ENCODE results near the gene PRKCQ.

Gene PRKCQ

GRCh38 chr10:6426317-6426716 is 153.8 kb downstream of the PRKCQ start:
- no peaks in the 10 kb centered on the region for H3K27me3 ChIP-seq (ENCODE audit: insufficient read depth, low read depth)
- no peak overlapping the region for H3K4me2 ChIP-seq
- H3K9ac ChIP-seq: no peak overlapping the region
- no peaks in the 10 kb centered on the region for H3K79me2 ChIP-seq (ENCODE audit: insufficient read depth, low read depth)
- H3K4me1 ChIP-seq (ENCODE audit: low read depth, poor library complexity, severe bottlenecking): no peaks in the 10 kb centered on the region
- TF ChIP-seq, protein P1, sequence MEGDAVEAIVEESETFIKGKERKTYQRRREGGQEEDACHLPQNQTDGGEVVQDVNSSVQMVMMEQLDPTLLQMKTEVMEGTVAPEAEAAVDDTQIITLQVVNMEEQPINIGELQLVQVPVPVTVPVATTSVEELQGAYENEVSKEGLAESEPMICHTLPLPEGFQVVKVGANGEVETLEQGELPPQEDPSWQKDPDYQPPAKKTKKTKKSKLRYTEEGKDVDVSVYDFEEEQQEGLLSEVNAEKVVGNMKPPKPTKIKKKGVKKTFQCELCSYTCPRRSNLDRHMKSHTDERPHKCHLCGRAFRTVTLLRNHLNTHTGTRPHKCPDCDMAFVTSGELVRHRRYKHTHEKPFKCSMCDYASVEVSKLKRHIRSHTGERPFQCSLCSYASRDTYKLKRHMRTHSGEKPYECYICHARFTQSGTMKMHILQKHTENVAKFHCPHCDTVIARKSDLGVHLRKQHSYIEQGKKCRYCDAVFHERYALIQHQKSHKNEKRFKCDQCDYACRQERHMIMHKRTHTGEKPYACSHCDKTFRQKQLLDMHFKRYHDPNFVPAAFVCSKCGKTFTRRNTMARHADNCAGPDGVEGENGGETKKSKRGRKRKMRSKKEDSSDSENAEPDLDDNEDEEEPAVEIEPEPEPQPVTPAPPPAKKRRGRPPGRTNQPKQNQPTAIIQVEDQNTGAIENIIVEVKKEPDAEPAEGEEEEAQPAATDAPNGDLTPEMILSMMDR (conservative IDR thresholded peaks at IDR 0.05; ENCODE audit: low read depth, low read length): no peak
- H3K27ac ChIP-seq: no peak overlapping the region
- no peak overlapping the region for H3K4me3 ChIP-seq (IDR thresholded peaks at IDR 0.05; ENCODE audit: insufficient read depth, low read depth, low read length)
- no peaks in the 10 kb centered on the region for H4K20me1 ChIP-seq (ENCODE audit: insufficient read depth)
- H2AFZ ChIP-seq (ENCODE audit: low read depth): no peak overlapping the region
- H3K36me3 ChIP-seq (ENCODE audit: insufficient read depth): no peaks in the 10 kb centered on the region

DNA sequence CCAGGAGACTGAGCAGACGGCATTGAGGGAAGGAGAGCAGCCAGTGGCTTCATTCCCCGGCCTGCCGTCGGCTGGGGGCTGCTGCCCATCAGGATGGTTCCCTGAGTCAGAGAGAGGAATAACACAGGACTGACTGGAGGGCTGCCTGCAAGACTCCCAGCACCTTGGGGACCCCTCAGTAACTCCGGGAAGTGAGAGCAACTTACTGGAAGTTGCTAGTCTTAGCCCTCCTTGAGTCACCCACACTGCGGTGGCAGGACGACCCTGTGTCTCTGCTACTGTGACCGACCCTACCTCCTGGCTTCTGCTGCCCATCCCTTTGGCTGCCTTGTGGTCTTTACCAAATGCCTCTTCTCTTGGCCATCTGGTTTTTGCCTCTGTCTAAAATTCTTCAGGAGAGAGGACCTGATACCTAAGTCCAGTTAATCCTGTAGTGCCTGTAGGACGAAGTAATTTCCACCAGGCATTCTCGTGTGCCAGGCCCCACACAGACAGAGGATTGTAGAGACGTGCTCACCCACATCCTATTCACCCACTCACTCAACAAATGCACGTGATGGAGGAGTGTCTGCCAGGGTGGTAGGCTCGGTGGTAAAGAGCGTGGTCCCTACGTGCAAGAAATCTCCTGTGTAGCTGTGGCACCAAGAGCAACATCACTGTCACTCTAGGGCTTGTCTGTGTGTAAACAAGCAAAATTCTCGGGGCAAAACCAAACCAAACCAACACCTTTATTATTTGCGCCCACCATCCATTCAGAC is 156.5 kb downstream of the PRKCQ start:
- Histone ChIP-seq H3K4me2 (no peak overlapping the region), H3K4me3 (IDR thresholded peaks at IDR 0.05; ENCODE audit: insufficient read depth, low read depth, low read length) (no peak overlapping the region), H3K79me2 (ENCODE audit: insufficient read depth, low read depth) (no peaks in the 10 kb centered on the region), H4K20me1 (ENCODE audit: insufficient read depth) (no peaks in the 10 kb centered on the region), H3K27ac (no peak overlapping the region), H2AFZ (ENCODE audit: low read depth) (no peak overlapping the region), H3K9ac (no peak overlapping the region), H3K4me1 (ENCODE audit: low read depth, poor library complexity, severe bottlenecking) (no peaks in the 10 kb centered on the region), H3K36me3 (ENCODE audit: insufficient read depth) (no peaks in the 10 kb centered on the region), H3K27me3 (ENCODE audit: insufficient read depth, low read depth) (no peaks in the 10 kb centered on the region)
- TF ChIP-seq, protein P1 (conservative IDR thresholded peaks at IDR 0.05; ENCODE audit: low read depth, low read length): no peak

DNA sequence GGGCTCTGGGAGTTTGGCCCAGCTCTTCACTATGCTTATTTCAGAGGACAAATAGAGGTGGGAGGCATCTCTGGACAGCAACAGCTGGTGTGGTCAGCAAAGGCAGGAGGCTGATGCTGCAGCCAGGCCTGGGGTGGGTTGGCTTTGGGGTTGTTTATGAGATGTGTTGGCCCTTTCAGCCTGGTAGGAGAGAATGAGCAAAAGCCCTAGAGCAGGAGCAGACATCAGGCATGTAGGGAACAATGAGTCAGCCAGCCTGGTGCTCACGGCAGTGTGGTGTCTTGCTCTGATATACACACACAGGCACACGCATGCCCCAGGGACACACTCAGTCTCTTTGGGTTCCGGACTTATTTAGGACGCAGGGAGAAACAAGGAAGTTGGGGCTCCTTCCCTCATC is 157.1 kb downstream of the PRKCQ start:
- no peaks in the 10 kb centered on the region for H3K4me1 ChIP-seq (ENCODE audit: low read depth, poor library complexity, severe bottlenecking)
- no peaks in the 10 kb centered on the region for H3K27me3 ChIP-seq (ENCODE audit: insufficient read depth, low read depth)
- no peak overlapping the region for H2AFZ ChIP-seq (ENCODE audit: low read depth)
- H3K27ac ChIP-seq: no peak overlapping the region
- no peak overlapping the region for H3K4me2 ChIP-seq
- H3K4me3 ChIP-seq (IDR thresholded peaks at IDR 0.05; ENCODE audit: insufficient read depth, low read depth, low read length): no peak overlapping the region
- H3K9ac ChIP-seq: no peak overlapping the region
- no peaks in the 10 kb centered on the region for H3K79me2 ChIP-seq (ENCODE audit: insufficient read depth, low read depth)
- H3K36me3 ChIP-seq (ENCODE audit: insufficient read depth): no peaks in the 10 kb centered on the region
- TF ChIP-seq, protein P1 (conservative IDR thresholded peaks at IDR 0.05; ENCODE audit: low read depth, low read length): no peak
- H4K20me1 ChIP-seq (ENCODE audit: insufficient read depth): no peaks in the 10 kb centered on the region

- no peak overlapping the region for H2AFZ ChIP-seq (ENCODE audit: low read depth)
- H3K4me3 ChIP-seq (IDR thresholded peaks at IDR 0.05; ENCODE audit: insufficient read depth, low read depth, low read length): no peak overlapping the region
- H3K4me1 ChIP-seq (ENCODE audit: low read depth, poor library complexity, severe bottlenecking): no peaks in the 10 kb centered on the region
- no peaks in the 10 kb centered on the region for H3K79me2 ChIP-seq (ENCODE audit: insufficient read depth, low read depth)
- H3K27me3 ChIP-seq (ENCODE audit: insufficient read depth, low read depth): no peaks in the 10 kb centered on the region
- TF ChIP-seq, protein P1 (conservative IDR thresholded peaks at IDR 0.05; ENCODE audit: low read depth, low read length): no peak
- no peak overlapping the region for H3K27ac ChIP-seq
- no peaks in the 10 kb centered on the region for H4K20me1 ChIP-seq (ENCODE audit: insufficient read depth)
- no peak overlapping the region for H3K4me2 ChIP-seq
- no peaks in the 10 kb centered on the region for H3K36me3 ChIP-seq (ENCODE audit: insufficient read depth)
- no peak overlapping the region for H3K9ac ChIP-seq
These were observed 161.4 kb downstream of the PRKCQ start for GRCh38 chr10:6418613-6419216.
